Measurements from ENCODE around the gene CELA2B.

Gene CELA2B

GRCh38 chr1:15440357-15440756 lies 35.5 kb upstream of the CELA2B start:
- DNase-seq (ENCODE audit: low read depth), result no peak
- H3K4me3 ChIP-seq (replicated peaks; ENCODE audit: low read depth, low read length), result no peak overlapping the region
- TF ChIP-seq CTCF (IDR thresholded peaks at IDR 0.05; ENCODE audit: low read length, missing control alignments), result no peak

- DNase-seq (ENCODE audit: low read depth), result no peak
- TF ChIP-seq CTCF (IDR thresholded peaks at IDR 0.05; ENCODE audit: low read length, missing control alignments), result no peak
Observed at GRCh38 chr1:15441247-15441646, 34.7 kb upstream of the CELA2B start.

GRCh38 chr1:15442119-15442518 lies 33.8 kb upstream of the CELA2B start:
- H3K4me3 ChIP-seq (replicated peaks; ENCODE audit: low read depth, low read length), result no peak overlapping the region
- no peak for TF ChIP-seq CTCF (IDR thresholded peaks at IDR 0.05; ENCODE audit: low read length, missing control alignments)
- DNase-seq (ENCODE audit: low read depth), result no peak

More at GRCh38 chr1:15441247-15441646, 34.7 kb upstream of the CELA2B start:
- no peak overlapping the region for H3K4me3 ChIP-seq (replicated peaks; ENCODE audit: low read depth, low read length)

- DNase-seq (ENCODE audit: low read depth), result no peak
- no peak for TF ChIP-seq CTCF (IDR thresholded peaks at IDR 0.05; ENCODE audit: low read length, missing control alignments)
- no peak overlapping the region for H3K4me3 ChIP-seq (replicated peaks; ENCODE audit: low read depth, low read length)
Observed at GRCh38 chr1:15442759-15443158, 33.1 kb upstream of the CELA2B start.

GRCh38 chr1:15443281-15443680 lies 32.6 kb upstream of the CELA2B start:
- no peak for DNase-seq (ENCODE audit: low read depth)
- TF ChIP-seq CTCF (IDR thresholded peaks at IDR 0.05; ENCODE audit: low read length, missing control alignments), result no peak
- H3K4me3 ChIP-seq (replicated peaks; ENCODE audit: low read depth, low read length), result no peak overlapping the region

- H3K4me3 ChIP-seq (replicated peaks; ENCODE audit: low read depth, low read length), result no peak overlapping the region
- DNase-seq (ENCODE audit: low read depth), result no peak
- TF ChIP-seq CTCF (IDR thresholded peaks at IDR 0.05; ENCODE audit: low read length, missing control alignments), result no peak
Observed at GRCh38 chr1:15444468-15445389, 31.2 kb upstream of the CELA2B start.
